T-helper 1 cell (primary cell): ENCODE measurements around the gene CLIC5.
A peak's percentile ranks its signal among the peaks of the same experiment; 100 is the strongest.

Experiments used
- DNase-seq, 5 donors: peaks; one replicate each; pipeline ENCODE4 v3.0.0-alpha.2; 2012 to 2020
- total RNA-seq, 4 donors: gene quantifications; one replicate each; lab custom pipeline; 2026; lab: John Stamatoyannopoulos, UW

Gene CLIC5
- 9.2 to 22.2 (median 17.0) reads per million in 4 donors for total RNA-seq

DNA sequence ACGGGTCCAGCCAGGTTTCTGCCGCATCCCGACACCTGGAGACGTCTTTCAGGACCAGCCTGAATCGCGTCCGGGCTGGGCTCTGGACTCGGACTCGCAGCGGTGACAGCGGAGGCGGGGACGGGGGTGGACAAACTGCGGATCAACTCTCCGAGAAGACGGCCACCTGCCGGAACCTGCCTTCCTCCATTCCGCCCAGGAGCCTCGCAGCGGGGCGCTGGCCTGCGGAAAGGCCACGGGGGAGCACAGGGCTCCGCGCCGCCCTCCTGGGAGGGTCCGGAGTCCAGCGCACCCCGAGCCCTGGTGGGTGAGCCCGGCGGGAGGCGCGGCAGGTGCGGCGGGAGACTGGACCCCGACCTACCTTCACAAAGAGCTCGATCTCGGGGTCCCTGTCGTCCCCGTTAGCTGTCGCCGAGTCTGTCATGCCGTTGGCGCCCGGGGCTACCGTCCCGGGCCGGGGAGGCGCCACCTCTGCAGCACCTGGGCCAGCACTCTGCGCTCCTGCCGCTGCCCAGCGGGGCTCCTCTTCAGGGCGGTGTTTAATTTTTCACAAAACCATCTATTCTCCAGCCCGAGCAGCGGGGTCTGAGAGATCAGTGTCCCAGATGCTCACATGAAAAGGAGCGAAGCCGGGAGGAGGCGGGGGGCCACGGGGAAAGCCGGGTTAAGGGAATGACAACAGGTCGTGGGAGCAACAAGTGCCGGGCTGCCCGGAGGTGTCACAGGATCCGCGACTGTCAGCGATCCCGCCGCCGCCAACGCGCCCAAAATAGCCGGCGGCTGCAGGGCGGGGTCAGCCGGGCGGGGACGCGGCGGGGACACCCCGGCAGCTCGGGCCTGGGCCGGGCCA is at the start of gene CLIC5:
TSS of gene CLIC5 (minus strand) at position 742 of the 850 bp plus-strand sequence. CDS start at position 424, 318 bp downstream.
- DNase-seq, result peak; percentile 12 to 25 (median 19)

DNA sequence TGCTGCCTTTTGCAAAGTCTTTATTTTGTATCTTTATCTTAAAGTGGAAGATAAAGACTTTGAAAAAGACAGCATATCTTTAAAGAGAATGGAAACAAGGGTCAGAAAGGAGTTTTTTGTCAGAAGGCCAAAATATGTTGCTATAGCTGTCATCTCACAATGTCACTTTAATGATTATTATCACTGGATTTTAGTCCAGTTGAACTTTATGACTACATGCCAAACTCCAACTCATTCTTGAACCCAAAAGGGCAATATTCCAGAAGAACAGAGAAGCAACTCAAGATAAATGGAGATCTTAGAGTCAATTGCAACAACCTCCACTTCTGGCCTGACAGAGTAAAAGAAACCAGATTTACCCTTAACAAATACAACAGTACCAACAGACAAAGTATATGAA is 47.3 kb upstream of the CLIC5 start:
- DNase-seq, result no peak

DNA sequence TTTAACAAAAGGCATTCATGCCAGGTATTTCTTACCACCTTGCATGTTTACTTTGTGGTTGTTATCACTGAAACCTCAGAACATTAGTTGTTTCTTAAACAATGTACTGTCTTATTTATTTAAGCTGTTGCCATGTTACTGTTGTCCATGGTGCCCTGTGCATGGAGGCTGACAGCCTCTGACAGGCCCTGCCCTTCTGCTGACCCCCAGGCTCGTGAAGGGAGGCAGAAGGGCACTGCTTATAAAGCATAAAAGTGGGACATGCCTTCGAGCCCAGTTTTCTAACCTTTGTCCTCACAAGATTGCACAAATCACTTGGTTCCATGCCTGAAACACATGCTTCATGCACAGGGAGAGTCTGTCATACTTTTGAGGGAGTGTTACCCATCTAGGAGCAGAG is 46.7 kb upstream of the CLIC5 start:
- DNase-seq, result no peak

GRCh38 chr6:46061497-46061896 is 45.8 kb upstream of the CLIC5 start:
- DNase-seq, result no peak

DNA sequence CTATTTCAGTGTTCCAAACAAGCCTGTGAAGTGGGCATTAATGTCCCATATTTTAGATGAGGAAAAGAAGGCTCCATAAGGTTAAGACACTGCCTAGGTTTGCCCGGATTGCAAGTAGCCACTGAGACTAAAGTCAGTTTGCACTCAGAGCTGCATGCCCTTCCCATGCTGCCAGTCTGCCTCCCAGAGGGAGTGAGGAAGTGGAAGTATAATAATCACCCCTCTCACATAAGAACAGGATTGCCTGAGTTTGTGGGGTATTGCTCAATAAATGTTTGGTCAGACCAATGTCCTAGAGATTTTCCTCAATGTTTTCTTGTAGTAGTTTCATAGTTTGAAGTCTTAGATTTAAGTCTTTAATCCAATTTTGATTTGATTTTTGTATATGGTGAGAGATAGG is 43.9 kb upstream of the CLIC5 start:
- no peak for DNase-seq

GRCh38 chr6:46058951-46059350 is 43.3 kb upstream of the CLIC5 start:
- DNase-seq, result no peak

GRCh38 chr6:46057792-46058191 is 42.1 kb upstream of the CLIC5 start:
- no peak for DNase-seq

- DNase-seq, result no peak
Measured at GRCh38 chr6:46056906-46057529, 41.4 kb upstream of the CLIC5 start.

DNA sequence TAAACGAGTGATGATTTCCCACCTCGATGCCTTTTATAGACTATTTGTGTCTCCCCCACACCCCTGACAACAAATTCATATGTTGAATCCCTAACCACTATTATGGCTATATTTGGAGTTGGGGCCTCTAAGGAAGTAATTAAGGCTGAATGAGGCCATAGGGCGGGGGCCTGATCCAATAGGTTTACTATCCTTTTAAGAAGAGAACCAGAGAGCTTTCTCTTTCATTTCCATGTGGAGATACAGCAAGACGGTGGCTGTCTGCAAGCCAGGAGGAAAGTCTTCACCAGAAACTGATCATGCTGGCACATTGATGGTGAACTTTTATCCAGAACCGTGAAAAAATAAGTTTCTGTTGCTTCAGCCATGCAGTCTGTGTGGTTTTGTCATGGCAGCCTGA is 38.9 kb upstream of the CLIC5 start:
- no peak for DNase-seq

DNA sequence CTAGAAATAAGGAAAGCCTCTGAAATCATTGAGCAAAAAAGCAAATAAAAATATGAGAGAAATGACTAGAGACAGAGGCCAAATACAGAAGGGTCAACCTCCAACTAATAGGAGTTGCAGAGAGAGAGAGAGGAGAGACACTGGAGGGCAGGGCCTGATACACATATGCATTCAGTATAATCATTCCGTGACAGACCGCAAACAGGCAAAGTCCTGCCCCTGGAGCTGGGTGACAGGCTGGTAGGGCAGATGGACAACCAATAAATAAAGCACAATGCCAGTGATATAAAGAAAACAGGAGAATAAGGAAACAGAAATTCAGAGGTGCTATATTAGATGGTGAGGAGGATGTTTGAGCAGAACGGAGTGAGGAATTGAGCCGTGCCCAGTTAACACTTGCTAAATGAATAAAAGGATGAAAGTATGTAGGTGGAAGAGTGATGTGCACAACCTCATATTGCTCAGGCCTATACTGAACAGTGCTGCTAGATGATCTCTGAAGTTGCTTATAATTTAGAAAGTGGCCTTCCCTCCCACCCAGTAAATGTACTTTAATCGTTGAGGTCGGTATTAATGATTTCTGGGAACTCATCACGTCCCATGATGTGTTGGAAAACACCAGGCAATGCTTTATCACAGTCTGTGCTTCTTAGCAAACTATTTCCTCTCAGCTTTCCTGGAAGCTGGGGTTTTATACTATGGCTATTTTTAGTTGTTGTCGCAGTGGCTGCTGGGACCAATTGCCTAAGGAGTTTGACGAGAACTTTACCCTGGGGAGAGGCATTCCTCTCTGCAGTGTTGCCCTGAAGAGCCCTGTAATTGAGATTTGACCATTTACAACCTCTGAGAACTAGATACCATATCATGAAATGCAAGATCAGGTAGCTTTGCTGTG is 37.6 kb upstream of the CLIC5 start:
- peak in 1 of 5 donors; percentile 19 for DNase-seq

DNA sequence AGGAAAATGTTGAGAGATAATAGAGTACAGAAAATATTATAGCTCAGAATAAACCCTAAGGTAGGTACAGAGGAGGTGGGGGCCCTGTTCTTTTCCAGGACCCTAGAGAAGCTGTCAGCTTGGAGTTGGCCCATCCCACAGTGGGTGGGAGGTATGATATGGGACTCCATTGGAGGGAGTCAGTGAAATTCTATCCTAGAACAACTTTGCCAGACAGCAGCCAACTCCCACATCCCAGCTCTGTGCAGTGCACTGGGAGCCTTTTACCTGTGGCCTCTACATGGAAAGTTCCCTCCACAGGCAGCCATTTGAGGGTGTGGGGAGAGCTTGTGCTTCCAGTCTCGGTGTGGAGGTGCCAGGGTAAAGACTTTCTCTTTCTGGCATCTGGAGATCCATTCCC is 36.8 kb upstream of the CLIC5 start:
- no peak for DNase-seq

GRCh38 chr6:46051962-46052361 is 36.3 kb upstream of the CLIC5 start:
- no peak for DNase-seq

DNA sequence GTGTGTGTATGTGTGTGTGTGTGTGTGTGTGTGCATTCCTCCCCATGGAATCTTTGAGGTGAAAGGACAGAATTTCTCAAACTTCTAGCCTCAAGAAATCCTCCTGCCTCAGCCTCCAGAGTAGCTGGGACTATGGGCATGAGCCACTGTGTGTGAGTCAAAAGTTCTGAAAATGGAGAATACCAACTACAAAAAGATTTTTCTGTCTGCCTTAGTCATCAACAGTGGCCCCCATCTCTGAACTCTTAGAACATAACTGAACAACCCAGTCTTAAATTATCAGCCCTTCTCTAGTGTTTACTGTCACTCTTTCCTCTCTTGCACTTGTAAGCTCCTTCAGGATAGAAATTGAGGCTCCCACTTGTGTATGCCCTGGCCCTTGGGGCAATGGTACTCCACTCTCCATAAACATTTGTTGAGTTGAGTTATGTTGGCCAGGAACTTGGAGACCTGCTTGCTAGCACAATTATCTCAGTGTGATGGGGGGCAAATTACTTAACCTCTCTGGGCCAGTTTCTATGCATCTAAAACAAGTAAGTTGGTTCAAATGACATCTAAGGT is 35.3 kb upstream of the CLIC5 start:
- no peak for DNase-seq

GRCh38 chr6:46048646-46049297 is 33.1 kb upstream of the CLIC5 start:
- DNase-seq, result no peak

GRCh38 chr6:46046558-46047174 is 31.0 kb upstream of the CLIC5 start:
- DNase-seq, result no peak

GRCh38 chr6:46044881-46045617 is 29.4 kb upstream of the CLIC5 start:
- DNase-seq, result no peak

- peak in 1 of 5 donors; percentile 36 for DNase-seq
Measured at GRCh38 chr6:46042355-46042999, 26.8 kb upstream of the CLIC5 start.

GRCh38 chr6:46040288-46040687 is 24.6 kb upstream of the CLIC5 start:
- no peak for DNase-seq

DNA sequence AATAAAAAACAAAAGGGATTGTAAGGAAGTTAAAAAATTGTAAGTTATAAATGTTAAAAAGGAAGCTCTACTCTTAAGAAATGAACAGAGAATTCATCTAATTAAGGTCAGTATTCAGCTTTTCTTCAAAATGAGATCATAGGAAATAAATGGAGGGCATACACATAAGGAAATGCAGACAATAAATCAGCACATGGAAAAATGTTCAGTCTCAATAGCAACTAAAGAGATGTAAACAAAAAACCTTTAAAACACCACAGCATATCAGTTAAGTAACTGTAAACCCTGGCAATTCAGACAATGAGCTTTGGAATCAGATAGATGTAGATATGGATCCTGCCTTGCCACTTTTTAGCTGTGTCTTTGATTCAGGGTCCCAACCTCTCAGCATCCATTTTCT is 24.0 kb upstream of the CLIC5 start:
- no peak for DNase-seq

DNA sequence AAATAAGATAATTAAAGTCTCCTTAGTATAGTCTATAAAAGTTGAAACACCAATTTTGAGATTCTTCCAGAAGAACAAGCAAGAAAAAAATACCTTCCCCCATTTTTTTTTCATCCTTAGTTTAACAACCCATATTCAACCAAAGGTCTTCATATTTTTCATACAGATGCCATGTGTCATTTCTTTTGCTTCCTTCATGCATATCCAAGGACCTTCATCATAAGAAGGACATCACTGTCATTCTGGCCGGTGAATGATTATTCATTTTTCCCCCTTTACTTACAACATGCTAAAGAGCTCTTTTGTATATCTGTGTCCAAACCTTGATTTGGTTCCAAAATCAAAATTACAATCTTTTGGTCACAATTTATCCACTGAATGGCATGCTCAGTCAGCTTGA is 21.3 kb upstream of the CLIC5 start:
- no peak for DNase-seq

DNA sequence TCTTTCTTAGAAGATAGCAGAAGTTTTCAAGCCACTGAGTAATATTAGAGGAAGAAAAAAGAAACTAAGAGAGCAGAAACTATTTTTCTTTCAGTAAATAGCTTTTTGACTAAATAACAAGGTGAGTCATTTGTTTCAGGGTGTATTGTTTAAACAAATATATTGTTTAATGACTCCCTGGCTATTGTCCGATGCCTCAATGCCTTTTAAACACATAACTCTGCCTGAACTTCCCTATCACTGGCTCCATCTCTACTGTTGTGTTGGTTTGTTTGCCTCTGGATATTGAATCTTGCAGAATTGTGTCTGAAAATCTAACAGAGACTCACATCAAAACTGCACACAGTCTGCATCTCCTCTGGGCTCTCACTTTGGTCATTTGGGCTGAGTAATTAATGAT is 19.6 kb upstream of the CLIC5 start:
- no peak for DNase-seq
